WTC11 (cell line): ENCODE measurements around the gene PAK1. TPM values are rescaled to one million over a fixed set of nuclear protein-coding genes. Genes with fewer than 3 reads are reported as not detected.

Experiments used
- ATAC-seq: fragments of 200-7000 bp; cut with Tn5 transposase; 2 replicates; pipeline ENCODE4 v1.10.0; 2021; ENCODE audit warnings: mild to moderate bottlenecking, moderate library complexity
- CTCF ChIA-PET: fragments of 300-600 bp; sonication (Branson Sonifier 250); formaldehyde crosslinking; loops from one replicate; lab custom pipeline; 2021; ENCODE audit warnings: antibody characterized with exemption; lab: Charles Lee
- POLR2A ChIA-PET: fragments of 350-600 bp; sonication (Branson Sonifier 250); formaldehyde crosslinking; loops from one replicate; lab custom pipeline; 2021; ENCODE audit warnings: antibody characterized with exemption; lab: Charles Lee
- DNase-seq: peaks from one replicate; pipeline ENCODE4 v3.0.0; 2021; ENCODE audit warnings: low spot score
- H3K27ac Mint-ChIP-seq: 2 replicates; pipeline ENCODE4 v1.8.0; 2021; ENCODE audit warnings: mixed read lengths
- H3K27me3 Mint-ChIP-seq: 2 replicates; pipeline ENCODE4 v1.8.0; 2021; ENCODE audit warnings: low read depth, mild to moderate bottlenecking, moderate library complexity, mixed read lengths
- H3K36me3 Mint-ChIP-seq: 2 replicates; pipeline ENCODE4 v1.8.0; 2021; ENCODE audit warnings: mixed read lengths
- H3K4me1 Mint-ChIP-seq: 2 replicates; pipeline ENCODE4 v1.8.0; 2022; ENCODE audit warnings: mixed read lengths
- H3K4me3 Mint-ChIP-seq: 2 replicates; pipeline ENCODE4 v1.8.0; 2021; ENCODE audit warnings: mild to moderate bottlenecking, moderate library complexity, mixed read lengths
- H3K9me3 Mint-ChIP-seq: 2 replicates; pipeline ENCODE4 v1.8.0; 2021; ENCODE audit warnings: mixed read lengths
- AR ChIP-seq: fragments of 250-450 bp; sonication (Bioruptor Pico); IDR thresholded peaks from 2 replicates; pipeline ENCODE4 v1.9.0; 2021; ENCODE audit warnings: mild to moderate bottlenecking
- ARID4B ChIP-seq: sonication (generic); formaldehyde crosslinking; IDR thresholded peaks from 2 replicates; pipeline ENCODE4 v1.8.0; 2023; ENCODE audit warnings: missing genetic modification reagents, mild to moderate bottlenecking, borderline replicate concordance
- ATF1 ChIP-seq: sonication (generic); formaldehyde crosslinking; IDR thresholded peaks from 2 replicates; pipeline ENCODE4 v1.8.1; 2023; ENCODE audit warnings: mild to moderate bottlenecking, moderate library complexity, missing genetic modification reagents
- CREB1 ChIP-seq: sonication (generic); formaldehyde crosslinking; IDR thresholded peaks from 2 replicates; pipeline ENCODE4 v1.8.0; 2023; ENCODE audit warnings: mild to moderate bottlenecking, missing genetic modification reagents
- CTCF ChIP-seq: fragments of 200-600 bp; IDR thresholded peaks from 2 replicates; pipeline ENCODE4 v1.8.0; 2022; ENCODE audit warnings: antibody characterized with exemption
- E2F5 ChIP-seq: sonication (generic); formaldehyde crosslinking; IDR thresholded peaks from 2 replicates; pipeline ENCODE4 v1.8.1; 2022; ENCODE audit warnings: mild to moderate bottlenecking, moderate library complexity, missing genetic modification reagents
- FOXP1 ChIP-seq: sonication (generic); formaldehyde crosslinking; IDR thresholded peaks from 2 replicates; pipeline ENCODE4 v1.8.0; 2022; ENCODE audit warnings: missing genetic modification reagents, mild to moderate bottlenecking, moderate library complexity, borderline replicate concordance
- GRHL2 ChIP-seq: fragments of 250-450 bp; sonication (Bioruptor Pico); IDR thresholded peaks from 2 replicates; pipeline ENCODE4 v1.8.0; 2022; ENCODE audit warnings: mild to moderate bottlenecking, moderate library complexity; ENCODE audit not compliant: insufficient replicate concordance, severe bottlenecking
- IRF1 ChIP-seq: sonication (generic); formaldehyde crosslinking; IDR thresholded peaks from 2 replicates; pipeline ENCODE4 v1.8.0; 2023; ENCODE audit warnings: missing genetic modification reagents
- JUN ChIP-seq: sonication (generic); formaldehyde crosslinking; IDR thresholded peaks from 2 replicates; pipeline ENCODE4 v1.8.0; 2023; ENCODE audit warnings: mild to moderate bottlenecking, missing genetic modification reagents
- KAT7 ChIP-seq: sonication (generic); formaldehyde crosslinking; IDR thresholded peaks from 2 replicates; pipeline ENCODE4 v1.8.1; 2023; ENCODE audit warnings: missing genetic modification reagents, mild to moderate bottlenecking, borderline replicate concordance
- MAX ChIP-seq: sonication (generic); formaldehyde crosslinking; IDR thresholded peaks from 2 replicates; pipeline ENCODE4 v1.8.0; 2022; ENCODE audit warnings: mild to moderate bottlenecking, missing genetic modification reagents
- STAT6 ChIP-seq: sonication (generic); formaldehyde crosslinking; conservative IDR thresholded peaks from 2 replicates; pipeline ENCODE4 v1.8.1; 2023; ENCODE audit warnings: mild to moderate bottlenecking, low read depth, missing genetic modification reagents, moderate library complexity
- TCF7 ChIP-seq: sonication (generic); formaldehyde crosslinking; IDR thresholded peaks from 2 replicates; pipeline ENCODE4 v1.8.0; 2022; ENCODE audit warnings: mild to moderate bottlenecking, low read depth, missing genetic modification reagents, moderate library complexity
- ZMAT4 ChIP-seq: fragments of 250-450 bp; sonication (Bioruptor Pico); IDR thresholded peaks from 2 replicates; pipeline ENCODE4 v1.9.0; 2021; ENCODE audit warnings: mild to moderate bottlenecking
- ZNF396 ChIP-seq: fragments of 250-450 bp; sonication (Bioruptor Pico); IDR thresholded peaks from 2 replicates; pipeline ENCODE4 v1.8.0; 2021; ENCODE audit warnings: mild to moderate bottlenecking, moderate library complexity, borderline replicate concordance
- ZNF416 ChIP-seq: fragments of 250-450 bp; sonication (Bioruptor Pico); IDR thresholded peaks from 2 replicates; pipeline ENCODE4 v1.9.0; 2021; ENCODE audit warnings: mild to moderate bottlenecking, inconsistent platforms
- ZNF423 ChIP-seq: fragments of 250-450 bp; sonication (Bioruptor Pico); IDR thresholded peaks from 2 replicates; pipeline ENCODE4 v2.1.2; 2022; ENCODE audit warnings: mild to moderate bottlenecking, moderate library complexity
- total RNA-seq: library from RNA; stranded (reverse); gene quantifications from 3 replicates; pipeline ENCODE4 v1.2.3, GENCODE V29; 2021

The PAK1 gene
- total RNA-seq, 1 experiment from 2014 or later, result 160 TPM

GRCh38 chr11:77411137-77411707 is 62.7 kb downstream of the PAK1 start:
- Mint-ChIP-seq H3K9me3 (no peaks in the 10 kb centered on the region), H3K27me3 (no peaks in the 10 kb centered on the region), H3K4me3 (peak overlapping the region; percentile 82), H3K4me1 (peaks cover 70% of the 10 kb centered on the region), H3K27ac (peak overlapping the region; percentile 36), H3K36me3 (no peaks in the 10 kb centered on the region)
- ChIA-PET POLR2A (no interaction called here), CTCF (interaction anchor here (0.6 to 1.6 kb wide), 13 partner anchors 25 to 284 kb away, joined by 3 to 17 read pairs (median 5); partner anchors contain the start of genes AQP11 and PAK1)
- TF ChIP-seq ZNF423 (CRISPR knock-in tag) (no peak), GRHL2 (CRISPR knock-in tag) (no peak), ZNF396 (CRISPR knock-in tag) (no peak), FOXP1 (no peak), AR (CRISPR knock-in tag) (no peak), ZNF416 (CRISPR knock-in tag) (no peak), STAT6 (CRISPR knock-in tag) (no peak), MAX (CRISPR knock-in tag) (no peak), IRF1 (CRISPR knock-in tag) (no peak), ZMAT4 (CRISPR knock-in tag) (no peak), CREB1 (CRISPR knock-in tag) (no peak), CTCF (no peak)
- DNase-seq (no peak), ATAC-seq (peak; percentile 17)

- Mint-ChIP-seq H3K27me3 (no peaks in the 10 kb centered on the region), H3K9me3 (no peaks in the 10 kb centered on the region), H3K4me3 (peak overlapping the region; percentile 82), H3K27ac (peak overlapping the region; percentile 77), H3K36me3 (no peaks in the 10 kb centered on the region), H3K4me1 (peaks cover 66% of the 10 kb centered on the region)
- POLR2A ChIA-PET, result interaction anchor here (1.0 kb wide), 1 partner anchor 24 kb away, joined by 3 read pairs; no protein-coding TSS in a partner anchor
- DNase-seq, result no peak
- CTCF ChIA-PET, result interaction anchor here (0.7 to 1.5 kb wide), 2 partner anchors 61 to 101 kb away, joined by 4 to 5 read pairs; no protein-coding TSS in a partner anchor
- ATAC-seq, result no peak
- TF ChIP-seq E2F5 (CRISPR knock-in tag) (no peak), GRHL2 (CRISPR knock-in tag) (no peak), KAT7 (CRISPR knock-in tag) (no peak), TCF7 (CRISPR knock-in tag) (no peak), ARID4B (CRISPR knock-in tag) (no peak), JUN (CRISPR knock-in tag) (no peak), ATF1 (CRISPR knock-in tag) (no peak)
Measured at GRCh38 chr11:77410076-77410827, 63.6 kb downstream of the PAK1 start.
